ENCODE measurements around the gene IRGC. TPM values are rescaled to one million over a fixed set of nuclear protein-coding genes. Genes with fewer than 3 reads are reported as not detected.

The IRGC gene
- total RNA-seq, 1 donor from 2014 or later: not detected

DNA sequence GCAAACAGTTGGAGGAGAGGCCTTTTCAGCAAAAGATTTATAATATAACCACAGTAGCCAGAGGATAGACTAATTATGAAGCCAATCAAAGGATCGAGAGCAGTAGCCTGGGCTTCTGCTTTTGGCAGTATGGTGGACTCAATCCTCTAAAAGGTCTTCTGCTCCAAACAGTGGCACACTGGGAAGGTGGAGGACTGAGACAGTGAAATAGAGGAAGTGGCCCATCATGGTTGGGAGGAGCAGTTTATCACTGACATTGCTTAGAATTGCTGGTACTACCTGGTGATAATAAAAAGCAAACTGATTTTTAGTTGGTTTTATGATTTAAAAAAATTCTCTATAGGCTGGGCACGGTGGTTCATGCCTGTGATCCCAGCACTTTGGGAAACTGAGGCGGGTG lies 25.0 kb upstream of the IRGC start:
- DNase-seq (ENCODE audit: low spot score): no peak
- ATAC-seq: no peak

DNA sequence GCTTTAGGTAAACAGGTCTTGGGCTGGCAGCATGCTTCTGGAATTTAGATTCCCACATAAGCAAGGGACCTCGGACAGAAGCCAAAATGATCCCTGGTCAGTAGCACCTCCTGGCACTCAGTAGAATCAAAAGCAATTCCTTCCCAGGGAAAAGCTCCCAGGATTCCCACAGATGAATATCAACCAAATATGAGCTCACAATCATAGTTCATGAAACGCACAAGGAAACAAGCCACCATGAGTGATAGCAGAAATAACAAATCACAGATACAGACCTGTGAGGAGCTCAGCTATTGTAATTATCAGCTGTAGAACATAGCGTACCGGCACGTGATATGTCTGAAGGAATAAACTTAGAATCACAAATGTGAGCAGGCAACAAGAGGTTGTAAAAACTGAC lies 24.1 kb upstream of the IRGC start:
- DNase-seq (ENCODE audit: low spot score) (no peak), ATAC-seq (no peak)

DNA sequence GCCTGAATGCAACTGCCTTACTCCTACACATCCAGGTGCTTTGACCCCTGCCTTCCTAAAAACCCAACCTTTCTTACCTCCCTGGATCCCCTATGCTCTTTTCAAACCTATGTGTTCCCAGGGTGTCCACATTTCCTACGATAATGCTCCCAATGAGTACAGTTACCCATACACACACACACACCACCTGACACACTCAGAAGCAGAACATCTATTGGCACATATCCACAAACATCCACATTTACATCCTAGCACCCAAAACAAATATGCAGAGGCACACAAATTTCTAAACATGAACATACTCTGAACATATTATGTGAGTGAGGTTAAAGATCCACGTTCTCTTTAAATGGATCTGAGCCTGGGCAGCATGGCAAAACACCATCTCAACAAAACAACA lies 23.5 kb upstream of the IRGC start:
- no peak for DNase-seq (ENCODE audit: low spot score)
- ATAC-seq: no peak

DNA sequence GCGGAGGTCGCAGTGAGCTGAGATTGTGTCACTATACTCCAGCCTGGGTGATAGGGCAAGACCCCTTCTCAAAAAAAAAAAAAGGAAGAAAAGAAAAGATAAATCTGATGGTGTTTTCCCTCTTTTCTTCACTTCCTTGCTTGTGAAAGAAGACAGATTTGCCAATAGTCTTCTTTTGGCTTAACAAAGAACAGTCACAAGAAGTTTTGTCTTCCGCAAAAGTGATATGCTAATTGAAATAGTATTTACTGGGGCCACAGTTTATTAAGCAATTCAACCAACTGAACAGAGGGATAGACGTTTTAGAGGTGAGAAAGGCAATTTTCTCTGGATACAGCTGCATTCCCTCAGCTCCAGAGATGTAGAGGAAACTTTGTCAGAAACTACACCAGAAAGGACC lies 23.0 kb upstream of the IRGC start:
- no peak for DNase-seq (ENCODE audit: low spot score)
- ATAC-seq: no peak

DNA sequence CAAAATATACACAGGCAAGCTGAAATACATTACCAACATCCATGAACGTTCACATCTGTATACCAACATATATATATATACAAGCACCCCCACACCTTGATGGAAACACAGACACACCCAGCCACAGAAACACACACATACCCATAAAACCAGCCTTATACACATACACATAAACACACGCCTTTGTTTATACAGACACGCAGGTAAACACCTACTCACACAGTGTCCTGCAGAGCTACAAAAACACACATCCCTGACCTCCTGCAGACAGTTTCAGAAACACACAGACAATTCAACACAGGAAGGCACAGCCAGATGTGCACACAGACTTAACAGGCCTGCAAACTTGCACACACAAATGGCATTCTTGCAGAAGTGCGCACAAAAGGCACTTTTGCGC lies 21.3 kb upstream of the IRGC start:
- DNase-seq (ENCODE audit: low spot score): no peak
- ATAC-seq: no peak

DNA sequence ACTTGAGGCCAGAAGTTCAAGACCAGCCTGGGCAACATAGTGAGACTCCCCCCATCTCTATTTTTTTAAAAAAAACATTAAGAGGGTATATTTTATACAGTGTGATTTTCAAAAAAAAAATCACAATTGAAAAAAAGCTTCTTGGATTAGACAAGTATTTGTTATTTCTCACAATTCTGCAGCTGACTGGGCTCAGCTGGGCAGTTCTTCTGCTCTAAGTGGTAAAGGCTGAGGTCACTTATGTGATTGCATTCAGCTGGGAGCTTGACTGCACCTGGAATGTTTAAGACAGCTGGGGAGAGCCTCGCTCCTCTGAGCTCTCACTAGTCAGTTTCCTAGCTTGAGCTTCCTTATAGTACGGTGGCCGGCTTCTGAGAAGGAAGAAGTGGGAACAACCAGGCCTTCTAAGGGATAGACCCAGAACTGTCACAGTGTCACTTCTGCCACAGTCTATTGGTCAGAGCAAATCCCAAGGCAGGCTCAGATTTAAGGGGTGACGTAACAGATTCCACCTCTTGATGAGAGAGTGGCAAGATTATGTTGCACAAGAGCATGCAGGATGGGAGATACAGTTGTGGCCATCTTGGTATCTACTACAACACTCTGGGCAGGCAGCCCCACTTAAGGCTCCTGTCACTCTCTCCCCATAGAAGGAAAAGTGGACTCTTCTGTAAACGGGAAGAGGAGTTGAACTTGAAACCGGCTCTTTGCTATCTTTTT lies 19.7 kb upstream of the IRGC start:
- DNase-seq (ENCODE audit: low spot score): no peak
- ATAC-seq: no peak

DNA sequence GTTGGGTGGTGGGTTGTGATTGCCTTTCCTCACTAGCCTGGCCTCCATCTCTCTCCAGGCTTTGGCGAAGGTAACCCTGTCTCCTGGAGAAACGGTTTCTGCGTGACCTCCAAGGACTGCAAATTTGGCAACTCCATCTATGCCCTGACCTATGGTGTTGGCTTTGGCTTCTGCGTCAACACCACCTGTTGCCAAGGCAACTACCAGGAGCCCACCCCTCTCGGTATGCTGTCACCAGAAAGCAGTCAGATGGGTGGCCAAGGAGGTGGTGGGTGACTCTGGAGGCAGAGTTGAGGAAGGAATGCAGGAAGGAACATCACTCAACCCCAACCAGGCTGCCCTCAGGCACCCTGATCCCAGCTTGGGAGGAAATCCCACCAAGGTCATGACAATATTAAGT lies 18.6 kb upstream of the IRGC start:
- no peak for ATAC-seq
- no peak for DNase-seq (ENCODE audit: low spot score)

DNA sequence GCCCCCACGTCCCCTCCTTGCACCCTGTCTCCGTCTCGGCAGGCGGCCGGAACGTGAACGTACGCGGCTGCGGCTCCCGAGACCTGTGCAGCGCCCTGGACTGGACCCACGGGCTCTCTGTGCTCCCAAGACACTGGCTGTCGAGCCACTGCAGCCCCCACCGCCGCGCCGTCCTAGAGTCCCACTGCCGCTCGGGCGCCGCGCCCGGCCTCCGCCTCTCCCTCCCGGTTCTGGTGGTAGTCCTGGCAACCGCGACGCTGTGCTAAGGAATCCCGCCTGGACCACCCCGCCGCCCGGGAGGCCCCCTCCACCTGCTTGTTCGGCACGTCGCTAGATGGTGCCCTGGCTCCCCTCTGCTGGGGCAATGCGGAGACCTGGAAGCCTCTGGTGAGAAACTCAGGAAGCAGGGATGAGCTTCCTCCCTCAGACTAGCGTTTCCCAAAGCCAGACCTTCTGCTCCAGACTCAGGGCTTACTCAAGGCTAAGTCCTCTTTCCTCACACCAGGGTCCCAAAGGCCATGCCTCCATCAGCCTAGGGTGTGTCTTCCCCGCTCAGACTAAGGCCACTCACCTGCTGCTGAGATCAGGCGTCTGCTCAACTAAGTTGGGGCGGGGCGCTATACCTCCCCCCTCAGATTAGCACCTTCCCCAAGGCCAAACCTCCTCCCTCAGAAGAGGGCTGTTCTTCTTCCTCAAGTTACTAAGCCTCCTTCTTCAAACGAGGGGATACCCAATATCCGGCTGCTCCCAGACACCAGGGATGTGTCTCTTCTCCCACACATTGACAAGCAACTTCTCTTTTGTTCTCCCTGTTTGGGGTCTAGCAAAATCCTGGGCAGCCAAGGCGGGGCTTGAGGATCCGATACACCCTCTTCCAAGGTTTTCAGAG lies 16.1 kb upstream of the IRGC start:
- ATAC-seq: peak; percentile 27
- DNase-seq (ENCODE audit: low spot score): no peak

DNA sequence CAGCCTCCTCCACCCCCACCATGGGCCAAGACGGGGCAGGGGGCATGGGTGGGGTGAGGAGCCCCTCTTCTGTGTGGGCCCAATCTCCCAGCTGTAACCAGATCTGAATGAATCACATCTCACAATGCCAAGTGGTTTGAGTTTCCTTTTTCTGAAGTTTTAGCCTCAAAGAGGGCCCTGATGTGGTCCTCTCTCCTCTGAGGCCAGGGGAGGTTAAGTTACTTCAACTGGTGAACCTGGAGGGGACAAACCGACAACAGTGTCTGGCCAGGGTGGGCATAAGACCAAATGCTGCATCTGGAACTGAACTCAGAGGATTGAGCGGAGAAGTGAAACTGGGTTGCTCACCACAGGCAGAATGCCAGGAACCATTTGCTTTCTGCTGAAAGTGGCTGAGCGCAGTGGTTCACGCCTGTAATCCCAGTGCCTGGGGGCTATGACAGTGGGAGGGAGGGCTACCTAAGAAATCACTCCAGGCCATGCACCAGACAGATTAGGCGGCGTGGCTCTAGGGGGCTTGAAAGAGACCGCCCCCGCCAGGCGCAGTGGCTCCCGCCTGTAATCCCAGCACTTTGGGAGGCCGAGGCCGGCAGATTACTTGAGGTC lies 15.4 kb upstream of the IRGC start:
- ATAC-seq: peak; percentile 55
- DNase-seq (ENCODE audit: low spot score): peak; percentile 49

DNA sequence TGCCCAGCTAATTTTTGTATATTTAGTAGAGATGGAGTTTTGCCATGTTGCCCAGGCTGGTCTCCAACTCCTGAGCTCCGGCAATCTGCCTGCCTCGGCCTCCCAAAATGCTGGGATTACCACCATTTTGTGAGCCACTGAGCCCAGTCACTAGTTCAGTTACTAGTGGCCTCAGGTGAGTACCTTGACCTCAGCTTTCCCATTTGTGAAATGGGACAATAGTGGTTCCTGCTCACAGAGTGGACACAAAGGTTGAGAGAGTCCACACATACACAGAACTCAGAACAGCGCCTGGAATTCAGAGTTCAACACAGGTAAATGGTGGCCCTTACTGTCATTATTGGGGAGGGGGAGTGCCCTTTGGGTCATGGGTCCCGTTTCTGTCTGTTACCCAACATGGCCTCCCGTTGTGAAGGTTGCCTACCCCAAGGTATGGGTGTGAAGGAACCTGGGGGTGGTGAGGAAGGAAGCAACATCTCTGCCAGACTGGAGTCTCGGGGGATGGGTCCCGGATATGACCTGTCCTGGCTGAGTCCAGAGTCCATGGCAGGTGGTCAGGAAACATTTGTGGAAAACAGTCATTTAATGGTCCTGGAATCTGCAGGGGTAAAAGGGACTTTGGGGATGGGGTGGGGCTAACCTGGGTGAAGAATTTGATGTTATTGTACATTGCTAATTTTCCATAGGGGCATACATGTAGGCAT lies 11.7 kb upstream of the IRGC start:
- ATAC-seq: no peak
- DNase-seq (ENCODE audit: low spot score): no peak

DNA sequence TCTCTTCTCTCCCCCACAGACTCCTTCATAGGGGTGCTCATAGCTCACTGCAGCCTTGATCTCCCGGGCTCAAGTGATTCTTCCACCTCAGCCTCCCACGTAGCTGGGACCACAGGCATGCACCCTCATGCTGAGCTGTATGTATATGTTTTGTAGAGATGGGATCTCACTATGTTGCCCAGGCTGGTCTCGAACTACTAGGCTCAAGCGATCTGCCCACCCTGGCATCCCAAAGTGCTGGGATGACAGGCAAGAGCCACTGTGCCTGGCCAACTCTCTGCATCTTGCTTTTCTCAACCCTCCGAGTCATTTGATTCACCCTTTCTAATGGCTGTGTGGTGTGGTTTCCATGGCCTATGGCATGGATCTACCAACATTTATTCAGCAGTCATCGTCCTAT lies 10.1 kb upstream of the IRGC start:
- no peak for ATAC-seq
- no peak for DNase-seq (ENCODE audit: low spot score)

DNA sequence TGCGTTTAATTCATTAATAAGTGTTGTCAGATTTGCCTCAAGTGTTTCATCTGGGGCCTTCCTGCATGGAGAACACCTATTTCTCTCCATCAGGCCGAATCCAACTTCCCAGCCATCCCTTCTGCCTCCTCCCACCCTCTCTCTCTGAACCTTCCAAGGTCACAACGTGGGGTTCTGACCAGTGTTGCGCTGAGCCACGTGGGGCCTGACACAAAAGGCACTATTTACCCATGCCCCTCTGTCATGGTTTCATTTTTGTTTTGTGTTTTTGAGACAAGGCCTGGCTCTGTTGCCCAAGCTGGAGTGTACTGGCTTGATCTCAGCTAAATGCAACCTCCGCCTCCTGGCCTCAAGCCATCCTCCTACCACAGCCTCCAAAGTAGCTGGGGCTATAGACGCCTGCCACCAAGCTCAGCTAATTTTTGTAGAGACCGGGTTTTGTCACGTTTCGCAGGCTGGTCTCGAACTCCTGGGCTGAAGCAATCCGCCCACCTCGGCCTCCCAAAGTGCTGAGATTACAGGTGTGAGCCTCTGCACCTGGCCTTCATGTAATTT lies 8.6 kb upstream of the IRGC start:
- ATAC-seq (no peak), DNase-seq (ENCODE audit: low spot score) (no peak)

DNA sequence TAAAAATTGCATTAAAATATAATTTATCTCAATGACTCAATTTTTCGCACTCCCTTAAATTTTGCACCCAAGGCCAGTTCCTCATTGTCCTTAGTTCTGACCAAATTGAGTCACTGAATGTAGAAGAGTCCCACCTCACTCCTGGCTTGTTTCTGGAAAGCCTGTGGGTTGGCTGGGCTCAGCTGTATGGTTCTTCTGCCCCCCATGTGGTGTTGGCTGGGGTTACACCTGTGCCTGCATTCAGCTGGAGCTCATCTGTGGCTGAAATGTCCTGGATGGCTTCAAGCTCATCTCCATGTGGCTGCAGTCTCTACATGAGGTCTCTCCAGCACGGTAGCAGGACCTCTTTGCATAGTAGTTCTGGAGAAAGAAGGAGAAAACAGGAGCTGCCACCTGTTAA lies 7.2 kb upstream of the IRGC start:
- no peak for DNase-seq (ENCODE audit: low spot score)
- no peak for ATAC-seq

DNA sequence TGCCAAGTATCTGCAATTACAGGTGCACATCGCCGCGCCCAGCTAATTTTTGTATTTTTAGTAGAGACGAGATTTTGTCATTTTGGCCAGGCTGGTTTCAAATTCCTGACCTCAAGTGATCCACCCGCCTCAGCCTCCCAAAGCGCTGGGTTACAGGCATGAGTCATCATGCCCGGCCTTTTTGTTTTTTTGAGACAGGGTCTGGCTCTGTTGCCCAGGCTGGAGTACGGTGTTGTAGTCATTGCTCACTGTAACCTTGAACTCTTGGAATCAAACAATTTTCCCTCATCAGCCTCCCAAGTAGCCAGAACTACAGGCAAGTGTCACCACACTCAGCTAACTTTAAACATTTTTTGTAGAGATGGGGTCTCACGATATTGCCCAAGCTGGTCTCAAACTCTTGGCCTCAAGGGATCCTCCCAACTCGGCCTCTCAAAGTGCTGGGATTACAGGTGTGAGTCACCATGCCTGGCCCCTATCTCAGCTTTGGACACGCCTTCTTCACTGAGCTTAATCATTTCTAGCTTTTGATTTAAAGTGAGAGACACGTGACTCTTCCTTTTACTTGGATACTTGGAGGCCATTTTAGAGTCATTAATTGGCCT lies 4.0 kb upstream of the IRGC start:
- DNase-seq (ENCODE audit: low spot score): no peak
- no peak for ATAC-seq

DNA sequence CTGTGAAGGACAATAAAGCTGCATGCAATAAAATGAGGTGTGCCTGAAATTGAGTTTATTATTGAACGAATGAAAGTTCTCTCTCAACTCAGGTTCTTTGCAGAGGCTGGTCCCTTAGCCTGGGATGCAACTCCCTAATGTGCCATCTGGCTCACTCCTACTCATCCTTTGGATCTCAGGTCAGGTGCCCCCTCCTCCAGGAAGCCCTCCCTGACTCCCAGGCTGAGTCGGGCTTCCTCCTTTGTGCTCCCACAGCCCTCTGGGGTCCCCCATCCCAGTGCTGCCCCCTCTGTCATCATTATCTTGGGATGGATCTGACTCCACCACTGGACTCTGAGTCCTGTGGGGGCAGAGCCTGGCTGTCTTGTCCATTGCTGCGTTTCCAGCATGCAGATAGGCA lies 2.7 kb upstream of the IRGC start:
- DNase-seq (ENCODE audit: low spot score) (no peak), ATAC-seq (no peak)

DNA sequence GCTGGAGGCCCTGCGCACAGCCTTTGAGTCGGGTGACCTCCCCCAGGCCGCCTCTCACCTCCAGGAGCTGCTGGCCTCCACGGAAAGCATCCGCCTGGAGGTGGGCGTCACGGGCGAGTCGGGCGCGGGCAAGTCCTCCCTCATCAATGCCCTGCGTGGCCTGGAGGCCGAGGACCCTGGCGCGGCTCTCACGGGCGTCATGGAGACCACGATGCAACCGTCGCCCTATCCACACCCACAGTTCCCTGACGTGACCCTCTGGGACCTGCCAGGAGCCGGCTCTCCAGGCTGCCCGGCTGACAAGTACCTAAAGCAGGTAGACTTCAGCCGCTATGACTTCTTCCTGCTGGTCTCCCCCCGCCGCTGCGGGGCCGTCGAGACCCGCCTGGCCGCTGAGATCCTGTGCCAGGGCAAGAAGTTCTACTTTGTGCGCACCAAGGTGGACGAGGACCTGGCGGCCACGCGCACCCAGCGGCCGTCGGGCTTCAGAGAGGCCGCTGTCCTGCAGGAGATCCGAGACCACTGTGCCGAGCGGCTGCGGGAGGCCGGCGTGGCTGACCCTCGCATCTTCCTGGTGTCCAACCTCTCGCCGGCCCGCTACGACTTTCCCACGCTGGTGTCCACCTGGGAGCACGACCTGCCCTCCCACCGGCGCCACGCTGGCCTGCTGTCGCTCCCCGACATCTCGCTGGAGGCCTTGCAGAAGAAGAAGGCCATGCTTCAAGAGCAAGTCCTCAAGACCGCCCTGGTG lies 2.9 kb downstream of the IRGC start:
- ATAC-seq: no peak
- no peak for DNase-seq (ENCODE audit: low spot score)

DNA sequence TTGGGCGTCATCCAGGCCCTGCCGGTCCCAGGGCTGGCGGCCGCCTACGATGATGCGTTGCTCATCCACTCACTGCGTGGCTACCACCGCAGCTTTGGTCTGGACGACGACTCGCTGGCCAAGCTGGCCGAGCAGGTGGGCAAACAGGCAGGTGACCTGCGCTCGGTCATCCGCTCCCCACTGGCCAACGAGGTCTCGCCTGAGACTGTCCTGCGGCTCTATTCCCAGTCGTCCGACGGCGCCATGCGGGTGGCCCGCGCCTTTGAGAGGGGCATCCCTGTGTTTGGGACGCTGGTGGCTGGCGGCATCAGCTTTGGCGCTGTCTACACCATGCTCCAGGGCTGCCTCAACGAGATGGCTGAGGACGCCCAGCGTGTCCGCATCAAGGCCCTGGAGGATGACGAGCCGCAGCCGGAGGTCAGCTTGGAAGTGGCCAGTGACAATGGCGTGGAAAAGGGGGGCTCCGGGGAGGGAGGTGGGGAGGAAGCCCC lies 3.5 kb downstream of the IRGC start:
- DNase-seq (ENCODE audit: low spot score) (no peak), ATAC-seq (no peak)

DNA sequence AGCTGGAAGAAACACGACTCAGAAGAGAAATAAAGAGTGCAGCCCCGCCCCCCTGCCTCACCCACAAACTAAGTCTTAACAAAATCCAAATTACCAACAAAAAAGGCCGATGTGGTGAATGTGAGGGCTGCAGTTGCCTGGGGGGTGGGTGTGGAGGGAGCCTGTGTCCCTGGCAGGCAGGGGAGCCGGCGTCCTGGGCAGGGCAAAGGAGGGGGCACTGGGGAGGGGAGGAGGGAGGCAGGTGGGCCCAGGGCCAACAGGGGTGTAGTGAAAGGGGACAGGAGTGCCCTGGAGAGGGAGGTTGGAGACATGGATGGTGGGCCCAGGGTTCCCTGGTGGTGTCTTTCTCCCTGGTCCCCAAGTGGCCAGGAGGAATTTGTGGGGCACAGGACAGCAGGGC lies 4.0 kb downstream of the IRGC start:
- DNase-seq (ENCODE audit: low spot score) (no peak), ATAC-seq (no peak)

DNA sequence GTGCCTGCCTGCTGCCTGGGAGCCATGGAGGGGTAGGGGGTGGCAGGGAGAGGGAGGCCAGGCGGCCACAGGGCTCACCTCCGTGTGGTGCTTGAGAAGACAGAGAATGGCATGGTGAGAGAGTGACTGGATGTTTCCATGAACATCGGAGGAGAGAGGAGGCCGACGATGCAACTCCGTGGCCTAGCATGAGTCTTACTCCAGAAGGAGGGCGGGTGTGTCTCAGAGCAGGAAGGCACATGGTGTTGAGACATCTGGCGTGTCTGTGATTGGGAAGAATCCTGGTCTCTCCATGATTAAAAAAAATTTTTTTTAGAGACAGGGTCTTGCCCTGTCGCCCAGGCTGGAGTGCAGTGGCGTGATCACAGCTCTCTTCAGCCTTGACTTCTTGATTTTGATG lies 5.1 kb downstream of the IRGC start:
- no peak for DNase-seq (ENCODE audit: low spot score)
- ATAC-seq: no peak

Data from left lobe of liver (tissue), 2 donors.